GM19372 (cell line): ENCODE measurements around the gene GRK4.
"Not testable (repeated sequence)": the region's sequence is repeated elsewhere in the genome, so short reads cannot be mapped to it uniquely, and the experiment has no call there.

Experiments
- ATAC-seq: cut with Tn5 transposase; IDR thresholded peaks from one replicate; pipeline ENCODE4 v1.9.1; 2021; ENCODE audit warnings: mild to moderate bottlenecking, low read depth, moderate library complexity; ENCODE audit not compliant: unreplicated experiment

Gene GRK4

GRCh38 chr4:2940267-2941137 is 22.9 kb upstream of the GRK4 start:
- ATAC-seq, result no peak

DNA sequence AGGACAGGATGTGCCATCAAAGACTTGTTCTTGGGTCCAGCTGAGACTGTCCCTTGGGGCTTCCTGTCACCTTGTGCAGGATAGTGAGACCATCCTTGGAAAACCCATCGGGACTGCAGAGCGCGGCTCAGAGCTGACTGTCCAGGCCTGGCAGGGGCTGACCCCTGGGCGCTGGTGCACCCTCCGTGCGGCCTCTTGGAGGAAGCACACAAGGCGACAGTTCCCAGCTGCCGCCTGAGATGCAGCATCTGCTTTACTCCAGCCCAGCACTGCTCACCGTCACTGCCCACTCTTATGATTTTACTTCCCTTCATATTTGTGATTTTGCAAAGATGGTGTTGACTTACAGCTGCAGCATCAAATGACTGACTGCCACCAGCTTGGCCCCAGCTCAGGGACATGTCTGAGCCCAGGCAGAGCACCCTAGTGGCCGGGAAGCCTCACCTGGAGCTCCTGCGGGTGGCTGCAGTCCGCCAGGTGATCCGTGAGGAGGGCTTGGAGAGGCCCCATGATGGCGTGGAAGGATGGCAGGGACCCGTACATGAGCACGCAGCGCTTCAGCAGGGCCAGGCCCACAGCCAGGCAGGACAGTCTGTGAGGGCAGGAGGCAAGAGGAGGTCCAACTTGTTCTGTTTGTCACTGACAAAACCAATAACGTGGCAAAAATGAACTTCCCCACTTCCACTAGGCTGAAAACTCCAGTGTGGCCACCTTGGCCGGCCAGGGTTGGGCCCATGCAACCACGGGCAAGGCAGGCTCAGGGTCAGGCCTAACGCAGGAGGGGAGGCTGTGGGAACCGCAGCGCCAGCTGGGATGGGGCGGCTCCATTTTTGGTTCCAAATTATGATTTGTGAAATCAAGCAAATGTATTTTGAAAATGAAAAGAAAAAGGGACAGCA is 22.0 kb upstream of the GRK4 start:
- ATAC-seq, result no peak

- no peak for ATAC-seq
Observed at GRCh38 chr4:2942037-2942531, 21.3 kb upstream of the GRK4 start.

DNA sequence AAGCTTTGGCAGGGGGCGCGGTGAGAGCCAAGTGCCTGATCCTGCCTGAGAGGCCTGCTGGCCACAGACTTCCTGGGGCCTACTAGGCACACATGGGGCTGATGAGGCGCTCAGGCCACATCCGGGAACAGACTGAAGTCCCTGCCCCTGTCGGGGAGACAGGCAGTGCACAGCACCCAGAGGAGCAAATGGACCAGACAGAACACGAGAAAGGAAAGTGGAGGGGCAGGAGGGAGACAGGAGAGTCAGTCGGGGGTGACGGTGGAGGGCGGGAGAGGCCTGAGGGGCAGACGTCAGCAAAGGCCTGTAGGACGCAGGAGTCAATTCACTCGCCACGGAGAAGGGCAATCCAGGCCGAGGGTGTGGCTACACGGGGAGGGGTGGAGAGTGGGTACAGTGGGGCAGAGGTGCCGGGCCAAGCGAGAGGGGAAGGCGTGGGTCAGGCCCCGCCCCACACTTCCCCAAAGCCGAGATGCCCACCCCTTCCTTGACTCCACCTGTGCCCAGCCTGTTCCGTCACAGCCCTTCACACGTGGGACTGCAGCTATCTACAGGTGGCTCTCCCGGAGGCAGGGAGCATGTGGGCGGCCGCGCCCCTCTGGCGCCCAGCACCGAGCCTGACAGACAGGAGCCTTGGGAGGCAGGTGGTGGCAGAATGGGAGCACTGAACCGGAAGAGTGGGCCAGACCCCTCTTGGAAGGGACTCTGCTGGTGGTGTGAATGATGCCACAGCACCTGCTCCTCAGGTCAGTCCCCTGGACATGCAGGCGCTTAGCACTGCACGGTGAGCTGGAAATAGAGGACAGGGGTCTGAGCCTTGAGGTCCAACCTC is 20.6 kb upstream of the GRK4 start:
- ATAC-seq, result no peak

GRCh38 chr4:2943364-2944090 is 19.8 kb upstream of the GRK4 start:
- no peak for ATAC-seq

GRCh38 chr4:2944091-2944482 is 19.3 kb upstream of the GRK4 start:
- ATAC-seq, result no peak

DNA sequence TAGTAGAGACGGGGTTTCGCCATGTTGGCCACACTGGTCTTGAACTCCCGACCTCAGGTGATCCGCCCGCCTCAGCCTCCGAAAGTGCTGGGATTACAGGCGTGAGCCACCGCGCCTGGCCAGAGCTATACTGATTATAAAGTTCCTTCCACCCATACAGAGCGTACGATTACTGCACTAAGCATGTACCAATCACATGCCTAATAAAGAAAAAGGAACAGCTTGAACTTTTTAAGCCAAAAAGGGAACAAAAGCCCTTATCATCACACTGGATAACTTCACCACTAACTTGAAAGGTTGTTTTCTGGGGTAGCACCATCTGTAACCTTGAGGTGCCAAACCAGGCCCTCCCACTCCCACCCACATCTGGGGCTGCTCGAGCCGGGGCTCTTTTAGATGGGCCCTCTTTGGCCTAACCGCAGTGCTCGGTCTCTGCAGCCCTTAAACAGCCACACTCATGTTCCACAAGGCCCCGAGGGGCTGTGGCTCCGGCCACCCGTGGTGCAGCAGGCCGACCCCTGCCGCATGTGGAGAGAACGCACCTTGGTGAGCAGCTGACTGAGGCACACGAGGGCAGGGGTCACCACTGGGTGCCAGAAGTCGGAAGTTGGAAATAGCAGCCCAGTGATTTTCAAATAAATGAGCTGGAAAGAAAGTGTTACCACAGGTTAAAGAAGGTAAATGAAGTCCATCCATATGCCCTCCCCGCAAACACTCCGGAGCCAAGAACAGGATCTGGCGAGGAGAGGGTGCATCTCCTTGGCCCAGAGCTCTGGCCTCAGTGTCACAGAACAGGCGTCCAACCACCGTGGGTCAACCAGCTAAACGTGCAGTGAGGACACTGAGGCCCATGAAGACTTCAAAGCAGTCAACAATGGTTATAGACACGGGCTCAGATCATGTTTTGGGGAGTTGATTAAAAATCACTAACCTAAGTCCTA is 18.5 kb upstream of the GRK4 start:
- no peak for ATAC-seq

GRCh38 chr4:2945619-2946604 is 17.5 kb upstream of the GRK4 start:
- not testable (repeated sequence) for ATAC-seq

DNA sequence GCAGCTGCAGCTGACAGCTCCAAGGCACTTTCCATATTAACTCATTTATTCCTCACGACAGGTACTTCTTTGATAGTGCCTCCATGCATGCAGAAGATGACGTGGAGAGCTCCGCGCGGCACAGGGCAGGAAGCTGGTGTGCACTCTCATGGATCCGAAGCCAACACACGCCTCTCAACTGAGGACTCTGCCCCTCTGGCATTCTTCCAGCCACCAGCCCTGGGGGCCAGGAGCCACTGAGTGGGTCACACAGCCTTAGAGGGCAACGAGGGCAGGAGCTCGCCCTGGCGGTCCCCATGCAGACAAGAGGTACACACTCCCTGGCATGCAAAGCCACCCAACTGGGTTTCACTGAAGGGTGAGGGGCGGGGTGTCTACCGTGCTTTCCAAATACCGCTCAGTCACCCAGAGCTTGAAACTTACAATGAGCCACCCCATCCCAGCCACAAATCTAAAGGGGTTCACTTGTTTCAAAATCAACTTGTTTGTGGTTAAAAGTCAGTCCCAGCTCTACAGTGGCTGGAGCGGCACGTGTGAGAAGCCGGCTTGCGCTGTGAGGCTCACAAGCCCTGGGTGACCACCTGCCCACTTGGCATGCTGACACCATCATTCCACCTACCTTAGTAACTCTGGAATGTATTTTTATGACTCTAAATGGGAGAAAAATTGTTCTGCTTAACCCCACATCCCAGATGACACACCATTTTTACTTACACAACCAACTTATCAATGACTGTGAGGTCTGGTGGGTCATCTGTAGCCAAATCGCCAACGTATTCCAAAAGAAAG is 16.4 kb upstream of the GRK4 start:
- no peak for ATAC-seq

DNA sequence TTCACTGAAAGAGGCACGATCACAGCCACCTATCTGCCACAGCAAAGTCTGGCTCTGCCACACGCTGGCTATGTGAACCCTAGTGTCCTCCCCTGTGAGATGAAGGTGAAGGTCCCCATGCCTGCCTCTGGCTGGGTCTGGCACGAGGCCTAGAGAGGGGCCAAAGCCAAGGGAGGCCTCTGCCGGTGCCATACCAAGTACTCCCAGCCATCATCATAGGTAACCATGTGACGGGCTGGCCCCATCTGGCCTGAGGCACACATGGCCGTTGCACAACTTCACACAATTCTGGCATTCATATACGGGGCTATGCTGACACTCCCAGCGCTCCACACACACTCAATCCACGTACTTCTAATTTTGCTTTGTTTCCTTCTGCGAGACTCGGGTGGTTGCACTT is 15.4 kb upstream of the GRK4 start:
- ATAC-seq, result no peak

DNA sequence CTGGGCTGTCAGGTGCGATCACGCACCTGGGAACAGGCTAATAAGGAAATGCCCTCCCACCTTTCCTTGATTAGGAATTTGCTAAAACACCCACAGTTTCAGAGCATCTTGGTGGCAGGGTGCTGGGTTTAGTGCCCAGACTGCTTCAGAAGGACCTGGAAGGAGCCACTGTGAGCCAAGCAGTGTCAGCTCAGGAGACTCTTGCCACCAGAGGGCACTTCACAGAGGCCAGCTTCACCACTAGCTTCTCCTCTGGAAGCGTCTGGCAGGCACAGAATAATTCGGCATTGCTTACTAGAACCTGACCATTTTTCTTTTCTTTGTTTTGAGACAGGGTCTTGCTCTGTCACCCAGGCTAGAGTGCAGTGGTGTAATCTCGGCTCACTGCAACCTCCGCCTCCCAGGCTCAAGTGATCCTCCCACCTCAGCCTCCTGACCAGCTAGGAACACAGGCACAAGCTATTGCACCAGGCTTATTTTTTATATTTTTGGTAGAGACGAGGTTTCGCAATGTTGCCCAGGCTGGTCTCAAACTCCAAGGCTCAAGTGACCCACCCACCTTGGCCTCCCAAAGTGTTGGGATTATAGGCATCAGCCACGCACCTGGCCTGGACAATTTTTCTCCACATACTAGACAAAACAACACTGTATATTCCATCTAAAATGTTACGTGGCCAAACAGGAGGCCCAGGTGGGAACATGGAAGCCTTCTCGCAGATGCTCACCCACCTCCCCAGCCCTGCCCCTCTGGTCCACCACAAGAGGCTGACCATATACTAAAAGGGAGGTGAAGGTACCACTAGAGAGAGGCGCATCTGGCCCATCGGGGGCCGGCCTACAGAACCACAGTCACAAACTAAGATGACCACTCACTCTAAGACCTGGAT is 14.2 kb upstream of the GRK4 start:
- no peak for ATAC-seq

- no peak for ATAC-seq
Observed at GRCh38 chr4:2949782-2950125, 13.6 kb upstream of the GRK4 start.

DNA sequence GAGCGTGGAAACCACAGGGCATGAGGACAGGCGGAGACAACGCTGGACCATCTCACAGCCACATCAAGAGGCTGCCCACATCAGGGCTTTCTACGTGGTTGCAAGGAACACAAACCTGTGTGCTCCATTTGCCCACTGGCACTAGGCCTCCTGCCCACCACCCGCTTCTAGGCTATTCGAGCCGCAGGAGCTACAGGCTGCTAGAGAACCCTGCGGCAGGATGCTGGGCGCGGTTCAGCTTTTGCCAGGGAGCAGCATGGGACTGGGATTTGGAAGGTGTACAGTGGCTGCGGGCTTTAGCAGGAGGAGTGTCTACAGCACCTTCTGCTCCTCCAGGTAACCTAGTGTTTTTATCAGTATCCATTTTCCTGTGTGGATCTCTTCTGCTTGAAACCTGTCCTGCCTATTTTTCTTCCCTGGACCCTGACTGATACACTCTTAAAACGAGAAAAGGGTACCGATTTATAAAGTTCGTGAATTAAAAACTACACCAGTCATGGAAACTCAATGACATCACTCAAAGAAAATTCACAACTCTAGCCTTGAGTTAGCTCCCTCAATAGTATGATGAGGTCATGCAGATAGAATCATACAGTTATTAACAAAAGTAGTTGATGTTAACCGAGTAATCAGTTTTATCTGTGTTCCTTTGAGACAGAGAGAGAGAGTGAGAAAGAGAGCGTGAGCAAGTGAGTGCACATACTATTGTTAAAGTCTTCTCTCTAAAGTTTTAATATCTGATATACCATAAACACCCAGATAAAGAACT is 13.0 kb upstream of the GRK4 start:
- no peak for ATAC-seq

DNA sequence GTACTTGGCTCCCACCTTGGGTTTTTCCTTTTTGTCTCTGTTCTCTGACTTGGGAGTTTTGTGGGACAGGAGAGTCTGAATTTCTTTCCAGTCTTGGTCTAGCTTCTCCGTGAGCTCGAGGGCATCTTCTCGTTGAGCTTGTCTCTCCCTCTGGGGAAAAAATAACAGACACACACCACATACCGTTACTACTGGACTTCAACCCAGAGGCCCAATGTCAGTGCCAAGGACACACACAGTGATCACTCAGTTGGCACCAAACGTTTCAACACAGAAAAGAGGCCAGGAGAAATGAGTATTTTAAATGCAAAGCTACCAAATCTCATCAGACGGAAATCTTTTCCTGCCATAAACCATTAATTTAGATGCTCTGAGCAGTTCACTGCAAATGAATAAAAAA is 9.9 kb upstream of the GRK4 start:
- ATAC-seq, result no peak
